HCT116 (cell line): ENCODE data around the gene RXFP1. TPM values are rescaled to one million over a fixed set of nuclear protein-coding genes. Genes with fewer than 3 reads are reported as not detected.

Source experiments
- ATAC-seq: fragments of 200-7000 bp; cut with Tn5 transposase; 2 replicates; pipeline ENCODE4 v1.9.1; 2020; ENCODE audit warnings: mild to moderate bottlenecking, moderate library complexity
- BruUV-seq: library from RNA; stranded (reverse); fragments of 400-500 nt; replicated peaks from 2 replicates; lab custom pipeline; 2021; lab: Mats Ljungman, UMichigan
- CTCF ChIA-PET: fragments of 300-600 bp; sonication (Branson Sonifier 250); formaldehyde crosslinking; loops from one replicate; lab custom pipeline; 2021; ENCODE audit warnings: antibody characterized with exemption; lab: Charles Lee
- POLR2A ChIA-PET: fragments of 300-600, 350-600 bp; sonication (Branson Sonifier 250); formaldehyde crosslinking; loops from one replicate; lab custom pipeline; 2021; ENCODE audit warnings: antibody characterized with exemption; lab: Charles Lee
- RAD21 ChIA-PET, 2 experiments: fragments of 300-600 bp; sonication (Branson Sonifier 250); formaldehyde crosslinking; loops; one replicate each; lab custom pipeline; 2023; ENCODE audit warnings: low total read pairs in 2 of 2; ENCODE audit not compliant: uncharacterized antibody in 2 of 2, unreplicated experiment in 2 of 2, low non-redundant PET in 1 of 2; lab: Charles Lee
- DNase-seq: peaks from one replicate; pipeline ENCODE4 v3.0.0-alpha.2; 2010; ENCODE audit warnings: low read depth, low spot score
- H2AFZ ChIP-seq: fragments of 200-600 bp; shearing (Covaris generic), sonication (generic); 2 replicates; pipeline ENCODE4 v1.6.1; 2017; ENCODE audit warnings: low read depth, mixed run types, mixed read lengths, antibody characterized with exemption, low read length; ENCODE audit not compliant: poor library complexity, severe bottlenecking
- H3K27ac ChIP-seq: 2 replicates; pipeline ENCODE4 v1.5.1; 2012; ENCODE audit warnings: low read depth, low read length
- H3K27me3 ChIP-seq: fragments of 200-600 bp; sonication (generic); 2 replicates; pipeline ENCODE4 v1.6.1; 2016; ENCODE audit warnings: mixed run types, low read length, mixed read lengths; ENCODE audit not compliant: insufficient read depth
- H3K36me3 ChIP-seq, 2 experiments: fragments of 200-500 bp in 1 of 2; fragments of 200-600 bp in 1 of 2; sonication (Bioruptor generic) in 1 of 2; sonication (generic) in 1 of 2; 2 replicates each; pipeline versions ENCODE4 v1.5.1 to v1.6.1; 2014 to 2016; ENCODE audit warnings: low read length in 2 of 2, inconsistent platforms in 1 of 2, mixed read lengths in 1 of 2, mixed run types in 1 of 2; ENCODE audit not compliant: insufficient read depth in 2 of 2, control insufficient read depth in 1 of 2
- H3K4me1 ChIP-seq, 2 experiments: fragments of 200-600 bp in 1 of 2; sonication (generic) in 1 of 2; 2 replicates each; pipeline versions ENCODE4 v1.5.1 to v1.6.1; 2012 to 2017; ENCODE audit warnings: low read length in 2 of 2, inconsistent platforms in 1 of 2, mild to moderate bottlenecking in 1 of 2, mixed read lengths in 1 of 2, mixed run types in 1 of 2, moderate library complexity in 1 of 2; ENCODE audit not compliant: insufficient read depth in 2 of 2, control insufficient read depth in 1 of 2
- H3K4me2 ChIP-seq: fragments of 200-600 bp; sonication (generic); 2 replicates; pipeline ENCODE4 v1.6.1; 2017; ENCODE audit warnings: mixed run types, low read length, mixed read lengths
- H3K4me3 ChIP-seq, 2 experiments: fragments of 200-600 bp in 1 of 2; sonication (generic) in 1 of 2; replicated peaks in 1 of 2; 2 replicates each; pipeline ENCODE4 v1.5.1; 2011 to 2016; ENCODE audit warnings: low read length in 2 of 2, control low read depth in 1 of 2, low read depth in 1 of 2, mild to moderate bottlenecking in 1 of 2, mixed read lengths in 1 of 2, mixed run types in 1 of 2
- H3K79me2 ChIP-seq: fragments of 200-600 bp; sonication (generic); 2 replicates; pipeline ENCODE4 v1.6.1; 2017; ENCODE audit warnings: mild to moderate bottlenecking, mixed run types, low read length, moderate library complexity, mixed read lengths; ENCODE audit not compliant: insufficient read depth
- H3K9ac ChIP-seq: fragments of 200-600 bp; sonication (generic); 2 replicates; pipeline ENCODE4 v1.6.1; 2016; ENCODE audit warnings: low read length, mixed read lengths
- H3K9me2 ChIP-seq: fragments of 200-600 bp; sonication (generic), shearing (Covaris generic); 2 replicates; pipeline ENCODE4 v1.6.1; 2017; ENCODE audit warnings: mixed run types, mild to moderate bottlenecking, moderate library complexity; ENCODE audit not compliant: insufficient read depth
- H3K9me3 ChIP-seq, 2 experiments: fragments of 200-500 bp in 1 of 2; fragments of 200-600 bp in 1 of 2; sonication (Bioruptor generic) in 1 of 2; sonication (generic) in 1 of 2; 2 replicates each; pipeline ENCODE4 v1.6.1; 2014 to 2017; ENCODE audit warnings: low read length in 2 of 2, mixed read lengths in 2 of 2, inconsistent platforms in 1 of 2, low read depth in 1 of 2, mild to moderate bottlenecking in 1 of 2, mixed run types in 1 of 2, moderate library complexity in 1 of 2; ENCODE audit not compliant: control insufficient read depth in 1 of 2, insufficient read depth in 1 of 2
- H4K20me1 ChIP-seq: fragments of 200-600 bp; sonication (generic), shearing (Covaris generic); 2 replicates; pipeline ENCODE4 v1.6.1; 2017; ENCODE audit warnings: mixed run types, mild to moderate bottlenecking, moderate library complexity; ENCODE audit not compliant: insufficient read depth
- CBX3 ChIP-seq: IDR thresholded peaks from 2 replicates; pipeline ENCODE4 v1.6.1; 2012; ENCODE audit warnings: low read depth
- ELF1 ChIP-seq: IDR thresholded peaks from 2 replicates; pipeline ENCODE4 v1.6.1; 2012; ENCODE audit warnings: low read depth, borderline replicate concordance
- POLR2AphosphoS5 ChIP-seq: IDR thresholded peaks from 2 replicates; pipeline ENCODE4 v1.6.1; 2011; ENCODE audit warnings: mild to moderate bottlenecking, low read depth, low read length, moderate library complexity
- SIN3A ChIP-seq: IDR thresholded peaks from 2 replicates; pipeline ENCODE4 v1.6.1; 2012; ENCODE audit warnings: low read depth
- ZFX ChIP-seq: fragments of 450-650 bp; IDR thresholded peaks from 2 replicates; pipeline ENCODE4 v1.6.1; 2017
- ZNF274 ChIP-seq: fragments of 200-500 bp; sonication (Bioruptor generic); IDR thresholded peaks from 2 replicates; pipeline ENCODE4 v1.6.1; 2014; ENCODE audit warnings: mild to moderate bottlenecking, low read depth, low read length, inconsistent platforms
- intact Hi-C: fragments of 100-400 bp; cut with micrococcal nuclease; formaldehyde crosslinking; loops from 2 replicates; pipeline ENCODE4 v1.10.0; 2022
- total RNA-seq: library from RNA; stranded (reverse); gene quantifications from one replicate; pipeline ENCODE4 v1.2.1, GENCODE V29; 2021; ENCODE audit not compliant: unreplicated experiment
- TF ChIP-seq, protein P1 (sequence below): IDR thresholded peaks from 2 replicates; pipeline ENCODE4 v1.6.1; 2012
- TF ChIP-seq, protein P2 (sequence below): IDR thresholded peaks from 2 replicates; pipeline ENCODE4 v1.6.1; 2012

Gene RXFP1
- total RNA-seq, 1 experiment from 2014 or later, result not detected

DNA sequence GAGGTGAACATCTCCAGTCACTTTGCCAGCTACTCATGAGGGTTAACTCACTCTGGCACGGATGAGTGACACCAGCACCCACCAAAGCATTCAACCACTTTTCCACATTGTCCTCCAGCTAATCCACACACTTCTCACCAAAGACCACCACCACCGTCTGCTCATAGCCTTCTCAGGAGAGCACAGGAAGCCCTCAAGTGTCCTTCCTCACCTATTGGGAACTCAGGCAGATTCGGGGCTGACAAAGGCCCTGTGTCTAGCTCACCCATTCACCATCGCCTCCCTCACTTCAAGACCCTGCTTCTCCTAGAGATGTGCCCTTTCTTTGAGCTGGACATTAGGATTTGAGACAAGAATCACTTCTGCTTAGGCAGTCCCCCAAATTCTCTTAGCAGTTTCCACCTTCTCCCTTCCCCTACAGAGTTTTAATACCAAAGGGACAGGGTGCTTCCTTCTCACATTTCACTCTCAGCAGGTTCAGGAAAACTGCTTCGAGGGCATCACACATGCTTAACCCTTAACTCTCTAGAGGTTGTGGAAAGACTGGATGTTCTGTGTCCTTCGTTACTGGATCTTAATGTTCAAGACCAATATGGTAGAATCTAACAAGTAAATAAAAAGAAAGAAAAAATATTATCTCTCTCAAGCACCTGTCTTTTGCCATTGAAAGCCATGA, 11.0 kb downstream of the RXFP1 start (continued):
- TF ChIP-seq, protein P1, sequence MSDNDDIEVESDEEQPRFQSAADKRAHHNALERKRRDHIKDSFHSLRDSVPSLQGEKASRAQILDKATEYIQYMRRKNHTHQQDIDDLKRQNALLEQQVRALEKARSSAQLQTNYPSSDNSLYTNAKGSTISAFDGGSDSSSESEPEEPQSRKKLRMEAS, result no peak
- TF ChIP-seq ZNF274 (no peak), ZFX (no peak), POLR2AphosphoS5 (no peak), CBX3 (no peak), SIN3A (no peak), ELF1 (no peak)

DNA sequence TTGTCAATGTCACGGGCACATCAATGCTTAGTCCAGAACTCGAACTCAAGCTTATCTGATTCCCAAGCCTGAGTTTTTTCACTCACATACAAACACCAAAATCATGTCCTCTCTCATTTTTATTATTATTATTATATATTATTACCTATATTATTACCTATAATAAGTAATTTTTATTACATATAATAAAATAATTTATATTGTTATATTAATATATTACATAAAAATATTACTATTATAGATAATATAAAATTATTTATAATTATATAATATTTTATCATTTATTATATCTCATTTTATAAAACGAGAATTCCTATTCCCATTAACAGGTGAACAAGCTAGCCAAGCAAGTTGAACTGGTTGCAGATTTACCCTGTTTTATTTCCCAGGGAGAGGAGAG, 13.0 kb downstream of the RXFP1 start:
- H3K9ac ChIP-seq, result no peak overlapping the region
- peaks cover 0 to 5% of the 10 kb centered on the region in 2 experiments; a peak in 1 of 4 replicates for H3K4me1 ChIP-seq
- intact Hi-C loops, result no loop called here
- H3K9me3 ChIP-seq, result no peaks in the 10 kb centered on the region
- TF ChIP-seq, protein P2, sequence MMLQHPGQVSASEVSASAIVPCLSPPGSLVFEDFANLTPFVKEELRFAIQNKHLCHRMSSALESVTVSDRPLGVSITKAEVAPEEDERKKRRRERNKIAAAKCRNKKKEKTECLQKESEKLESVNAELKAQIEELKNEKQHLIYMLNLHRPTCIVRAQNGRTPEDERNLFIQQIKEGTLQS, result no peak
- TF ChIP-seq, all 23 proteins: peak for 0
- Histone ChIP-seq H3K9me2 (no peaks in the 10 kb centered on the region), H3K79me2 (no peaks in the 10 kb centered on the region), H2AFZ (peak overlapping the region; percentile 66), H4K20me1 (no peaks in the 10 kb centered on the region), H3K27ac (no peak overlapping the region), H3K4me3 (no peak overlapping the region), H3K36me3 (no peaks in the 10 kb centered on the region), H3K27me3 (no peaks in the 10 kb centered on the region), H3K4me2 (peak overlapping the region; percentile 13; the same call in 1 of the 2 replicates)
- ChIA-PET POLR2A (no interaction called here), CTCF (no interaction called here), RAD21 (no interaction called here)
- DNase-seq (no peak), ATAC-seq (no peak)
- no TSS peak for BruUV-seq
